Neural cell (in vitro differentiated cells): ENCODE measurements around the gene UBXN1.
A peak's percentile ranks its signal among the peaks of the same experiment; 100 is the strongest.

Experiments used
- CTCF ChIP-seq: fragments of 450-650 bp; IDR thresholded peaks from 2 replicates; pipeline ENCODE4 v1.5.1; 2014; ENCODE audit warnings: antibody characterized with exemption, mild to moderate bottlenecking, moderate library complexity; ENCODE audit not compliant: poor library complexity, severe bottlenecking
- POLR2AphosphoS5 ChIP-seq: IDR thresholded peaks from 2 replicates; pipeline ENCODE4 v1.6.1; 2012
- REST ChIP-seq: IDR thresholded peaks from 2 replicates; pipeline ENCODE4 v1.6.1; 2012; ENCODE audit warnings: borderline replicate concordance
- TAF1 ChIP-seq: IDR thresholded peaks from 2 replicates; pipeline ENCODE4 v1.6.1; 2012; ENCODE audit warnings: low read depth

- TF ChIP-seq CTCF: peak; percentile 39
- TF ChIP-seq REST: no peak
- peak; percentile 90 for TF ChIP-seq POLR2AphosphoS5
- TF ChIP-seq TAF1: peak; percentile 73
Observed at GRCh38 chr11:62707277-62707861, 28.5 kb upstream of the UBXN1 start, which contains the start of the genes BSCL2 and GNG3.
